Mesodermal cell (in vitro differentiated cells): Measurements from ENCODE around the gene IPO11.

Experiments used
- H3K27ac ChIP-seq: 2 replicates; pipeline ENCODE4 v1.7.0; 2013; ENCODE audit warnings: mild to moderate bottlenecking, low read depth, low read length, moderate library complexity; ENCODE audit not compliant: severe bottlenecking
- H3K36me3 ChIP-seq: 2 replicates; pipeline ENCODE4 v1.7.1; 2013; ENCODE audit warnings: mild to moderate bottlenecking, low read length, moderate library complexity; ENCODE audit not compliant: control insufficient read depth, insufficient read depth
- H3K4me1 ChIP-seq: one replicate; pipeline ENCODE4 v1.7.1; 2013; ENCODE audit warnings: mild to moderate bottlenecking, low read length; ENCODE audit not compliant: insufficient read depth, control insufficient read depth, poor library complexity, severe bottlenecking
- H3K4me3 ChIP-seq: 2 replicates; pipeline ENCODE4 v1.7.0; 2013; ENCODE audit warnings: low read length, control low read depth, mild to moderate bottlenecking; ENCODE audit not compliant: insufficient read depth, poor library complexity, severe bottlenecking; ENCODE audit errors: extremely low read depth
- H3K9me3 ChIP-seq: 2 replicates; pipeline ENCODE4 v1.7.1; 2013; ENCODE audit warnings: mild to moderate bottlenecking, low read length, moderate library complexity; ENCODE audit not compliant: control insufficient read depth
- WGBS, 2 experiments: methylation state at CpG; one replicate each; pipeline ENCODE4 v1.1.5; 2013; ENCODE audit warnings: missing lambda C conversion rate in 2 of 2; ENCODE audit not compliant: insufficient coverage in 2 of 2; 5-methylcytosine and 5-hydroxymethylcytosine counted together

IPO11 gene

GRCh38 chr5:62450259-62450658 lies 37.7 kb downstream of the IPO11 start:
- Histone ChIP-seq H3K4me3 (no peak overlapping the region), H3K27ac (no peak overlapping the region), H3K9me3 (no peaks in the 10 kb centered on the region), H3K4me1 (no peaks in the 10 kb centered on the region), H3K36me3 (peaks cover 50% of the 10 kb centered on the region)
- no CpG with 5 or more reads among the region's 2 CpGs for WGBS, 2 experiments

- 80 to 100% methylated on average over 1 of the region's 1 CpG for WGBS, 2 experiments
- Histone ChIP-seq H3K36me3 (peaks cover 27% of the 10 kb centered on the region), H3K4me3 (no peak overlapping the region), H3K9me3 (no peaks in the 10 kb centered on the region), H3K4me1 (no peaks in the 10 kb centered on the region), H3K27ac (no peak overlapping the region)
Observed at GRCh38 chr5:62457071-62457470, 44.5 kb downstream of the IPO11 start.

GRCh38 chr5:62460578-62460983 lies 48.0 kb downstream of the IPO11 start:
- H3K36me3 ChIP-seq, result peaks cover 26% of the 10 kb centered on the region
- H3K4me3 ChIP-seq, result no peak overlapping the region
- no peaks in the 10 kb centered on the region for H3K4me1 ChIP-seq
- no peaks in the 10 kb centered on the region for H3K9me3 ChIP-seq
- no peak overlapping the region for H3K27ac ChIP-seq

GRCh38 chr5:62461561-62461960 lies 49.0 kb downstream of the IPO11 start:
- Histone ChIP-seq H3K36me3 (peaks cover 18% of the 10 kb centered on the region), H3K4me3 (no peak overlapping the region), H3K9me3 (no peaks in the 10 kb centered on the region), H3K4me1 (no peaks in the 10 kb centered on the region), H3K27ac (no peak overlapping the region)
- 90% methylated on average over 2 of the region's 4 CpGs; no CpG with 5 or more reads in 1 of the 2 experiments for WGBS, 2 experiments

- WGBS, 2 experiments, result 70% methylated on average over 1 of the region's 6 CpGs; no CpG with 5 or more reads in 1 of the 2 experiments
- Histone ChIP-seq H3K4me1 (no peaks in the 10 kb centered on the region), H3K9me3 (no peaks in the 10 kb centered on the region), H3K36me3 (peaks cover 24% of the 10 kb centered on the region), H3K4me3 (no peak overlapping the region), H3K27ac (no peak overlapping the region)
Observed at GRCh38 chr5:62465985-62466925, 53.7 kb downstream of the IPO11 start.

- WGBS, 2 experiments, result 80% methylated on average over 1 of the region's 1 CpG; no CpG with 5 or more reads in 1 of the 2 experiments
- H3K27ac ChIP-seq, result no peak overlapping the region
- H3K4me1 ChIP-seq, result peaks cover 12% of the 10 kb centered on the region
- H3K9me3 ChIP-seq, result no peaks in the 10 kb centered on the region
- no peak overlapping the region for H3K4me3 ChIP-seq
- H3K36me3 ChIP-seq, result peaks cover 16% of the 10 kb centered on the region
Observed at GRCh38 chr5:62473209-62473608, 60.6 kb downstream of the IPO11 start.

- peaks cover 12% of the 10 kb centered on the region for H3K4me1 ChIP-seq
- no peak overlapping the region for H3K27ac ChIP-seq
- no peak overlapping the region for H3K4me3 ChIP-seq
- H3K9me3 ChIP-seq, result no peaks in the 10 kb centered on the region
- peaks cover 13% of the 10 kb centered on the region for H3K36me3 ChIP-seq
- 86 to 91% methylated on average over 7 to 9 of the region's 9 CpGs for WGBS, 2 experiments
Observed at GRCh38 chr5:62475072-62475471, 62.5 kb downstream of the IPO11 start.

- Histone ChIP-seq H3K9me3 (no peaks in the 10 kb centered on the region), H3K4me1 (peaks cover 12% of the 10 kb centered on the region), H3K36me3 (peaks cover 10% of the 10 kb centered on the region), H3K4me3 (no peak overlapping the region), H3K27ac (no peak overlapping the region)
- no CpG with 5 or more reads among the region's 2 CpGs for WGBS, 2 experiments
Observed at GRCh38 chr5:62477801-62478200, 65.2 kb downstream of the IPO11 start.

- no peak overlapping the region for H3K4me3 ChIP-seq
- H3K9me3 ChIP-seq, result no peaks in the 10 kb centered on the region
- H3K27ac ChIP-seq, result no peak overlapping the region
- peaks cover 15% of the 10 kb centered on the region for H3K36me3 ChIP-seq
- no CpG with 5 or more reads among the region's 2 CpGs for WGBS, 2 experiments
- peaks cover 2% of the 10 kb centered on the region for H3K4me1 ChIP-seq
Observed at GRCh38 chr5:62483556-62483955, 71.0 kb downstream of the IPO11 start.

GRCh38 chr5:62486672-62487071 lies 74.1 kb downstream of the IPO11 start:
- WGBS, 2 experiments, result no CpG with 5 or more reads among the region's 1 CpG
- no peak overlapping the region for H3K27ac ChIP-seq
- no peaks in the 10 kb centered on the region for H3K9me3 ChIP-seq
- H3K4me3 ChIP-seq, result no peak overlapping the region
- H3K36me3 ChIP-seq, result peaks cover 24% of the 10 kb centered on the region
- peaks cover 2% of the 10 kb centered on the region for H3K4me1 ChIP-seq

- Histone ChIP-seq H3K4me3 (no peak overlapping the region), H3K4me1 (peaks cover 2% of the 10 kb centered on the region), H3K9me3 (no peaks in the 10 kb centered on the region), H3K27ac (no peak overlapping the region), H3K36me3 (peaks cover 23% of the 10 kb centered on the region)
- WGBS, 2 experiments, result 67 to 70% methylated on average over 3 to 4 of the region's 4 CpGs
Observed at GRCh38 chr5:62488531-62488930, 76.0 kb downstream of the IPO11 start.
